ENCODE results near the gene ARPC1B.

The ARPC1B gene

DNA sequence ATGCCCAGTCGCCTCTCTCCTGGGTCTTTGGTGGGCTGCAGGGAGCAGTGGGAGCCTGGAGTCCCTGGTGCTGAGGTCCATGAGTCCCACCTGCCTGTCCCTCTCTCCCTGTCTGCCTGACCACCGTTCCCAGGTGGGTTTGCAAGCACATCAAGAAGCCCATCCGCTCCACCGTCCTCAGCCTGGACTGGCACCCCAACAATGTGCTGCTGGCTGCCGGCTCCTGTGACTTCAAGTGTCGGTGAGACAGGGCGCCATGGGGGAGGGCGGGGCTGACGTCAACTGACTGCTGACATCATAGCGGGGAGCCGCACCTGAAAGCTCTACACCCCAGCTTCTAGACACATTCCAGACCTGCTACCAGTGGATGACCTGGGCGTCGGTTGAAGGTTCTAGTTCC lies 15.2 kb downstream of the ARPC1B start:
- no peak for DNase-seq (ENCODE audit: low read depth)

DNA sequence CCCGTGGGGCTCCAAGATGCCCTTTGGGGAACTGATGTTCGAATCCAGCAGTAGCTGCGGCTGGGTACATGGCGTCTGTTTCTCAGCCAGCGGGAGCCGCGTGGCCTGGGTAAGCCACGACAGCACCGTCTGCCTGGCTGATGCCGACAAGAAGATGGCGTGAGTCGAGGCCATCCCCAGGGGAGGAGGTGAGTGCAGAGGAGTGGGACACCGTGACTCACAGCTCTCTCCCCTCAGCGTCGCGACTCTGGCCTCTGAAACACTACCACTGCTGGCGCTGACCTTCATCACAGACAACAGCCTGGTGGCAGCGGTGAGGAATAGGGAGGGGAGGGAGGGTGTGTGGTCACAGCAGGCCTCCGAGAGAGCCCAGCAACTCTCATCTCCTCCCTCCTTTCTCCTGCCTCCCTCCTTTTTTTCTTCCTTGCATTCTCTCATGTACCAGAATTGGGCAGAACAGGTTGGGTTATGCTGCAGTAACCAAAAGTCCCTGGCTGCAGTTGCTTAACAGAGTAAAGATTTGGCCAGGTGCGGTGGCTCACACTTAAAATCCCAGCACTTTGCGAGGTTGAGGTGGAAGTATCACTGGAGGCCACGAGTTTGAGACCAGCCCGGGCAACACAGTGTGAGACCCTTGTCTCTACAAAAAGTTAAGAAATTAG lies 16.5 kb downstream of the ARPC1B start:
- DNase-seq (ENCODE audit: low read depth): no peak

DNA sequence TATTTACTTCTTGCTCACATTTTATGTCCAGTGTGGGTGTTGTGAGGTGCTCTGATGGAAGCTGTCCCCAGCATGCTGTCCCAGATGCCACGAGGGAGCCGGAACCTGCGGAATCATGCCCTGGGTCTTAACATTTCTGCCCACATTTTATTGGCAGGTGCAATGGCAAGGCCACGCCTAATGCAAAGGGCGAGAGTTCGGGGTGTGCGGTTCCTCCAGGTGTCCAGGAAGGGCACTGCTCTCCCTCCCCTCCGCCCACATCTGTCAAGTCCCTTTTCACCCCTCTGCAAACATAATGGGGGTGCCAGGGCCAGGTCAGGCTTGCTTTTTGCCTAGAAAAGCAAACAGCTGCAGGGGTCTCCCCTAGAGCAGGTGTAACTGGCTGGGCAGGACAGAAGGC lies 17.5 kb downstream of the ARPC1B start:
- DNase-seq (ENCODE audit: low read depth): no peak

DNA sequence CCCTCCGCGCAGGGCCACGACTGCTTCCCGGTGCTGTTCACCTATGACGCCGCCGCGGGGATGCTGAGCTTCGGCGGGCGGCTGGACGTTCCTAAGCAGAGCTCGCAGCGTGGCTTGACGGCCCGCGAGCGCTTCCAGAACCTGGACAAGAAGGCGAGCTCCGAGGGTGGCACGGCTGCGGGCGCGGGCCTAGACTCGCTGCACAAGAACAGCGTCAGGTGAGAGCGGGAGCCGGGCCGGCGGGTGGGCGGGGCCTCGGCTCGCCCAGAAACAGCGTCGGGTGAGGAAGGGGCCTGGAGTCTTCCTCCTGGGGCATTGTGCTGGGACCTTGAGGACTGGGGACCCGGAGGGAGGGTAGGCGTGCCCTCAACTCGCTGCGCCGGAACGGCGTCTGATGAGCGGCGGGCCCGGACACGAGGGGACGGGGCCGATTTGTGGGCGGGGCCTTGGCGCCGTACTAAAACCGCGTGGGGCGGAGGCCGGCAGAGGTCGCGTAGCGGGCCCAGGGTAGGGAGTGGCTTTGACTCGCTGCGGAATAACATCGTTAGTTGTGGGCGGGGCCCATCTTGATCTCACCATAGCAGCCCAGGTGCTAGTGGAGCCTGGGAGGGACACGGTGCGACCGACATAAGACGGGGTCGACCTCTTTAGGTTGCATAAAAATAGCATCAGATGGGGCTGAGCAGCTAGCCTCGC lies 18.3 kb downstream of the ARPC1B start:
- peak; percentile 67 for DNase-seq (ENCODE audit: low read depth)

DNA sequence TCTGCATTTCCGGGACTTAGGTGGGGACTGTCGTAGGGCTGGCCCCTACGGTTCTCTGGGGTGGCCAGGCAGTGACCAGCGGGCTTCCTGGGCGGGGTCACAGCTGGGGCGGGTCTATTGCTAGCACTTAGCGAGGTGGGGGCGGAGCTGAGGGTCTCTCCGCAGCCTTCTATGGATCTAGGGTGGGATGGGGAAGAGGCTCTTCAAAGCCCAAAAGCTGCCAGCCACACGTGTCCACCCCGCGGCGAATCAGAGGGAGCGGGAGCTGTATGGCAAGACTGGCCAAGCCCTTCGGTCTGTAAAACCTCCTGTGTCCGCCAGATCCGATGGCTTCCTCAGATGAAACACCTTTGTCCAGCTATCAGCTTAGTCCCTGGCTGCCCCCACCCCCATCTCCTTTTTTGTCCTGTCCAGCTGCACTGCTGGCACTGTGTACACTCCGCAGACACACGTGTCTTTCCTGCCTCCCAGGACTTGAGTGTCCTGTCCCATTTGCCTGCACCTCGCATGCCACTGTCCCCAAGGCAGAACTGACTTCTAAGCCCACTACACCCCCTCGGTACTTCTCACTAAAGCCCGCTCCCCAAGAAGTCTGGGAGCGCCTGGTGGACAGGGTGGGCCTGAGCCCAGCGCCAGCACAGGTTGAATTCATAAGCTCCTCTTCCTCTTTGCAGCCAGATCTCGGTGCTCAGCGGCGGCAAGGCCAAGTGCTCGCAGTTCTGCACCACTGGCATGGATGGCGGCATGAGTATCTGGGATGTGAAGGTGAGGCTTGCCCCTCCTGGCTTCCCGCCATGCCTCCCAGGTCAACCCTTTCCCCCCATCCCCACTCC lies 19.0 kb downstream of the ARPC1B start:
- no peak for DNase-seq (ENCODE audit: low read depth)

DNA sequence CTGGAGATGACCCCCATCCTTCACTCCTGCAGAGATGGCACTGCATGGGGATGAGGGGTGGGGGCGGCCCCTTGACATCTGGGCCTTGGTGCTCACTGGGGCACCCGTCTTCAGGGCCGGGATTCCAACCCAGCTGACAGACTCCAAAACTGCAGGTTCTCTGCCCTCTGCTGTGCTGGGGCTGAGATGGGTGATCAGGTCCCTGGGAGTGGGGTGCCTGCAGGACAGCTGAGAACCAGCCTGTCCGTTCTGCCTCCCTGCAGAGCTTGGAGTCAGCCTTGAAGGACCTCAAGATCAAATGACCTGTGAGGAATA lies 19.6 kb downstream of the ARPC1B start:
- DNase-seq (ENCODE audit: low read depth): no peak

DNA sequence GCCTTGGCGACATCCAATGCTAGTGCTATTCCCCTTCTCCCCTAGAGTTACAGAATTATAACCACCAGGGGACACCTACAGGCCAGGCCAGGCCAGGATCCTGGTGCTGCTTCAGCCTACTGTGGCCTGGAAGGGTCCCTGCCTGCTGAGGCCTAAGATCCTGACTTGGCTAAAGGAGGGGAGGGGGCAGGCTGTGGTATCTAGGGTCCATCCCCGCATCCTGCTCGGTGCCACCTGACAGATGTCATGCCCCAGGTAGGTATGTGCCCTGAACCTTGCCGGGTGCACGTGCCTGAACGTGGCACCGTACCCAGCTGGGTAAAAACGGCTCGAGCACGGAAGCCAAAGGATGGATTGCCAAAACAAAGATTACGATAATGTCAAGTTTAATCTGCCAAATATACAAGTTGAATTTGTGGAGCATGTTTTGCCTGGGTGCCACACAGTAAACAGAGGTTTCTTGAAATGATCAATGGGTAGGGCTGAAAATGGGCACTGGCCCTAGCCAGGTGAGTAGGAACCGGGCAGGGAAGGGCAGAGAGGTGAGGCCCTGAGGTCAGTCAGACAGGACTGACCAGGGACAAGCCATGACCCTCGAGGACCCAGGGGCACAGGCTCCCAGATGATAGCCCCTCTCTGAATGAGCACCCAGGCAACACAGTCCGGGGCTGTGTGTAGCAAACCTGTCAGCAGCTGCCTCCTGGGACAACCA lies 21.2 kb downstream of the ARPC1B start:
- no peak for DNase-seq (ENCODE audit: low read depth)

DNA sequence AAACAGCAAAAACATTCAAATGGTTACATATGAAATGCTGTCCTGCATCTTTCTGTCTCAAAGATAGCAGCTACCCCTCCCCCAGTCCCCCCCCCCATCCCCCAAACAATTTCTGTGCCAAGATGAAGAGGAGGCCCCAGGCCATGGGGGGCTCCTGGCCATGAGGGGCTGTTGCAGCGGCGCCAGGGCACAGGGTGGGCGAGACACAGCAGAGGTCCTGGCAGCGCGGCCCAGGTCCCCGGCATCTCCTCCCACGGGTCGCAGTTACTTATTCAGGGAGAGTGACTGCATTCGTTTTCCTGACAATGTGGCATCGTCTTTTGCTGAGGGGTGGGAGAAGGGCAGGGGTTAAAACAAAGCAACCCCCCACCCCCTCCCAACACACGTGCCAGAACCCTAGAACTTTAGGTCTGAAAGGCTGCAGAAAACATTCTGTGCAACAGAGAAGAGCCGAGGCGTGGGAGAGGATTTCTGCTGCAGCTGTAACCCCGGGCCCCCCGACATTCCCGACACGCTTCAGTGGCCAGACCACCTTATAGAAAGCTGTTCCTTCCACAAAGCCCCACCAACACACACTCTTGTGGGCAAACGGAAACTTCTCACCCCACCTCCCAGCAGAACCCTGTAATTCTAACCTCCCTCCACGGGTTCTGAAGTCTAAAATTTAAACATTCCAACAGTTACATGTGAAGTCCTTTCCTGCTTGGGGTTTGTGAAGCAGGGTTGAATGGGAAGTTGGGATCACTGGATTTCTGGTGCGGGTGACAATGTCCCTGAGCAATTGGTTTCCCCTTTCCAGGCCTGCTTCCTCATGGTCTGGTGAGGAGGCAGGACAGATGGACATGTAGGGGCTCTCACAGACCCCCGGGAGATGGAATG lies 22.1 kb downstream of the ARPC1B start:
- DNase-seq (ENCODE audit: low read depth): no peak

DNA sequence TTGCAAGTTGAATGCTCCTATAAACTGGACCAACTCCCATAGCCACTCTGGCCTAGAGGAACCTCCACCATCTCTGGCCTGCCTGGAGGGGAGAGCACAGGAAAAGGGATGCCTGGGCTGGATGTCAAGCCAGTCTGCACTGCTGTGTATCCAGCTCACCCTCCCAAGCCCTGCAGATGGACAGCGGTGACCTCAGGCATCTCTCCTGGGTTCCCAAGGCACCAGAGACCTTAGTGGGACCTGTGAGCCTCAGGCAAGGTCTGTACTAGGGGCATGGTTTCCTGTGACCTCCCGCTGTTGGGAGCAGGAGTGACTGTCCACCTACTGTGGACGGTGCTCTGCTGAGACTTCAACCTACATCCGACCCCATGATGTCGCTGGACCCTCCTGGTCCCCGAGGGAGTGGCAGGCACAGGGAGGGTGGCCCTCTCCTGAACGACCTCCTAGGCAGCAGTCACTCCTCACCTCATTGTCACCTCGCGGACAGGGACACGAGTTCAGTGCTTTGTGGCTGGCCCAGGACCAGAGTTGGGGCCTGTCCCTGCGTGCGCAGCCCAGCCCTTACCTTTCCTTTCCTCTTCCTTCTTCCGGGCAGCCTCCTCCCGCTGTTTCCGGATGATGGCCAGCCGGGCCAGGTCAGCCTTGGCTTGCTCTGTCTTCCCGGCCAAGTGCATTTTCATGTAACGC lies 22.9 kb downstream of the ARPC1B start:
- no peak for DNase-seq (ENCODE audit: low read depth)

DNA sequence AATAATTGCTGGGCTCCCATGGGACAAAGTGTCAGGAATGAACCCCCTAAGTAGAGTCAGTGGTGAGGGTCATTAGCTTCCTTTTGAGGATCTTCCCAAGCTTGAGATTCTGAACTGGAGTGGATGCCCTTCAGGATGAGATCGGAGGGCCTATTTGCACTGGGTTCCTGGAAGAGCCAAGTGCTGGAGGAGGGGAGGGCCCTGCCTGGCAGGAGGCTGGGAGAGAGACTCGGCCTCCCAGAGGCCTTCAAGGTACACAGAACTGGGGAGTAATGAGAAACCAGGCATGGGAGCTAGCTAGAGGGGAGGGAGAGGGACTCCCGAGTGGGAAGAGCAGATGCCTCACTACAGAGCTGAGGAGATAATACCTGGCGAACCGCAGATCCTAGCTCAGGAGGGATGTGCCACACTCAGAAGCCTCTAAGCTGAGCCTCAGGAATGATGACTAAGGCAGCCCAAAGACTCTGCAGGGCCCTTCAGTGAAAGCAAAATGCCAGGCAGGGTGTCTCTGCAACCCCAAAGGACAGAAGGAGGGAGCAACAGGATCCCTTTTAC lies 24.4 kb downstream of the ARPC1B start:
- DNase-seq (ENCODE audit: low read depth): no peak

DNA sequence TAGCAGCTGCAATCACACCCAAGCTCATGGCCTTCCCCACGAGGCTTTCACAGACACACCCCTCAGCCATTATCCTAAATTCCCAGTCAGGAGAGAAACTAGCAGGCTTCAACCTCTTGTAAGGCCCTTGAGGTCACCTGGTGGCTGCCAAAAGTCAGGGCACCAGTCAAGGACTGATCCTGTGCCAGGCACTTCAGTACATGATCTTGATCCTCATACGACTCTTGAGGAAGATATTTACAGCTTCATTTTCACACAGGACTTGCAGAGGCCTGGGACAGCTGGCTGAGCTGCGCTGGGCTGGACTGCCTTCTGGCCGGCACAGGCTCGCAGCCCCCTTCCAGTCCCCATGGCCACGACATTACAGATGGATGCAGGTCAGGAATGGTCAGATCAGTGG lies 25.1 kb downstream of the ARPC1B start:
- DNase-seq (ENCODE audit: low read depth): no peak

DNA sequence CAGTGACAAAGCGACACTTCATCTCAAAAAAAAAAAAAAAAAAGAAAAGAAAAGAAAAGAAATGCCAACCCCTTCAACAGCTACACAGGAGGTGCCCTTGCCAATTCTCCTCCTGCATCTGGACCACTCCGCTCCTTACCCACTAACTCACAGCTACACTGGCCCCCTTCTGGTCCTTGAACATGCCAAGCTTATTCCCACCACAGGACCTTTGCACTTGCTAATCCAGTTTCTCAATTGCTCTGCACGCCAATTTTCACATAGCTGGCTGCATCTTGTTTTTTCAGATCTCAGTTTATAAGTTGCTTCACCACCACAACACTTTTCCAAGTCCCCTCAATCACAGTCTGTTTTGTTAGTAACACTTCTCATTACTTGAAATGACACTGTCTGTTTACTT lies 28.3 kb downstream of the ARPC1B start:
- no peak for DNase-seq (ENCODE audit: low read depth)

DNA sequence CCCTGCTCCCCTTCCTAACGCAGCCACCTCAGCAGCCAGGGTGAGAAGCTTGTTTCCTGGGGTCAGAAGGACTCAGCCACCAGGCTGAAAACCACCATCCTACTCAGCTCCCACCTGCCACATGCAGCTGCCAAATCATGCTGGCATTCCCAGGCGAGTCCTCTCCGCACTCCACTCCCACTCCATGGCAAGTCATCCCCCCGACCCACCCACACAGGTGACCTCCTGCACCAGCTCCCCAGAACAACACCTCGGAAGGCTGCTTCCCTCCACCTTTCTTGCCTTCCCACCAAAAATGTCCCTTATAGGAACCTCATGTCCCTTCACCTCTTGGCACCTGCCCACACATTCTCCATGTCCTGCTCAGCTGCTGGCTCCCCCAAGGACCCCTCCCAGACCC lies 29.2 kb downstream of the ARPC1B start:
- no peak for DNase-seq (ENCODE audit: low read depth)

DNA sequence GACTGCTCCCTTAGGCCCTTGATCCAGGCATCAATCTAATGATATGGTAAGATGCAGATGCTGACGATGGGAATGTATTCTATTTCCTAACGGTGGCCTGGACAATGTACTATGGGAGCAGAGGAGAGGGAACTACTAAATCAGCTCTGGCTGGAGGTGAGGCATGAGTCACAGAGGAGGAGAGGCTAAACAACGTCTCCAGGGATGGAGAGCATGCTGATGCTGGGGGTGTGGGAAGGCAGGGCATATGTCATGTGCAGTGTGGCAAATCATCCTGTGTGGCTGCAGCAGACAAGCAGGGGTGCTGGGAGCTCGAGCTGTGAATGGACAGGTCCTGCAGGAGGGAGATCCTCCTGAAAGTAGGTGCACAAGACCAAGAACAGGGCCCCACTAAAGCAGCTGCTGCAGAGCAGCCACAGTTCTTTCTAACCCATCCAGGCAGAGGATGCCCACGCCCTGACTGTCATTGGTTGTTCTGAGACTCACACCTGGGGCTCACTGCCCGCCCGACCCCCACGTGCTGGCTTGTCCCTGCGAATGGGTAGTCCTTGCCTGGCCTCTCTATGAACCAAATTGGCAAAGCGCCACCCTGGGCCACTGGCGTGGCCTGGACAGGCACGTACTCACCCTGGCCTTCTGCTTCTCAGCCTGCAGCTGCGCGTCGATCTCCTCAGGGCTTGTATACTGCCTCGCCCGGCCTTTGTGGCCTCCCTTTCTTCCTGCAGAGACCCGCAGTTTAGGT lies 29.9 kb downstream of the ARPC1B start:
- no peak for DNase-seq (ENCODE audit: low read depth)

DNA sequence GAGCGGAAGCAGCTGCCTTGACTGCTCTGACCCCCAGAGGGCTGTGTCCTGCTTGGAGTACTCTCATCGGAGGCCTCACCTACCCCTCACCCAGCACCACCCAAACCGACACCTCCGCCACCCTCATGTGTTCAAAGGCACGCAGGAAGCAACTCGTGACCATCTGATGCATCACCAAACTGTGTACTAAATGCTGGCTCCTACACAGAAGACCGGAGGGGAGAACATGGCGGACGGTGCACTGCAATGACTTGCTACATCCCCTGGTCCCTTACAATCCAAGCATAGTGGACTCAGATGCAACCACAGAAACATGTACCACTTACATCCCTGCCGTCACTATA lies 30.4 kb downstream of the ARPC1B start:
- DNase-seq (ENCODE audit: low read depth): no peak

DNA sequence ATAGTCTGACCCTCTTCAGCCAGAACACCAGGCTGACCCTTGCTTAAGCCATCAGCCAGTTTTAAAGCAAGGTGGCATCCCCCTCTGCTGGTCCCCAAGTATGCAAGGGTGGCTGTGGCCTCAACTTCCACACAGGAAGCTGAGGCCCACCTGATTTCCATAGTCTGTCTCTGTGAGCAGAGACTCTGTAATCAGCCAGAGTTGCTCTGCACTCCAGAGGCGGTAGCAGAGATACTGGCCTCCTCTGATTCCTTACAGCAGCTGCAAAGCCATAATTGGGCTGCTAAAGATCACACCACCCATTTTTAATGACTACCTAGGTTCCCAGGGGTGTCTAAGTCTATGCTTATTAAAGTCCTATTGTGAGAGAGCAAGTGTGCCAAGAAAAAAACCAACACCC lies 32.0 kb downstream of the ARPC1B start:
- DNase-seq (ENCODE audit: low read depth): no peak

DNA sequence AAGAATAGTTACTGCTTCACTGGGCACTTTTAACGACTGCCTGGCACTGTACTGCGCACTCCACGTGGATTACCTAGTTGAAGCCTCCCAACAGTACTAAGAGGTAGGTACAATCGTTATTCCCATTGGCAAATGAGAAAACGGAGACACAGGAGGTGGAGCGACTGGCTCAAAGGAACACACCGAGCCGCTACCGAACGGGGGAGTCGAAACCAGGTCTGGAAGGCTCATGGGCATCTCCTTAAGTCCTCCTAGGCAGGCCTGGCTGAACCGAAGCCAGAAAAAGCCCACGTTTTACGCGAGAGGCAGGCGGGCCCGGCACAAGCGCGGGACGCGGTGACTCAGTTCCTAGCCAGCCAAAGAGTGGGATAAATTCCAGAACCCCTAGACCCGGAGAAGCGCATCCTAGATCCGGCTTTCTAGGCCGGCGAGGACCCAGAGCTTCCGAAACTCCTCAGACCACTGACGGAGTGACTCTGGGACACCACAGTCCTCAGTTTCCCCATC lies 33.4 kb downstream of the ARPC1B start:
- DNase-seq (ENCODE audit: low read depth): peak; percentile 25

DNA sequence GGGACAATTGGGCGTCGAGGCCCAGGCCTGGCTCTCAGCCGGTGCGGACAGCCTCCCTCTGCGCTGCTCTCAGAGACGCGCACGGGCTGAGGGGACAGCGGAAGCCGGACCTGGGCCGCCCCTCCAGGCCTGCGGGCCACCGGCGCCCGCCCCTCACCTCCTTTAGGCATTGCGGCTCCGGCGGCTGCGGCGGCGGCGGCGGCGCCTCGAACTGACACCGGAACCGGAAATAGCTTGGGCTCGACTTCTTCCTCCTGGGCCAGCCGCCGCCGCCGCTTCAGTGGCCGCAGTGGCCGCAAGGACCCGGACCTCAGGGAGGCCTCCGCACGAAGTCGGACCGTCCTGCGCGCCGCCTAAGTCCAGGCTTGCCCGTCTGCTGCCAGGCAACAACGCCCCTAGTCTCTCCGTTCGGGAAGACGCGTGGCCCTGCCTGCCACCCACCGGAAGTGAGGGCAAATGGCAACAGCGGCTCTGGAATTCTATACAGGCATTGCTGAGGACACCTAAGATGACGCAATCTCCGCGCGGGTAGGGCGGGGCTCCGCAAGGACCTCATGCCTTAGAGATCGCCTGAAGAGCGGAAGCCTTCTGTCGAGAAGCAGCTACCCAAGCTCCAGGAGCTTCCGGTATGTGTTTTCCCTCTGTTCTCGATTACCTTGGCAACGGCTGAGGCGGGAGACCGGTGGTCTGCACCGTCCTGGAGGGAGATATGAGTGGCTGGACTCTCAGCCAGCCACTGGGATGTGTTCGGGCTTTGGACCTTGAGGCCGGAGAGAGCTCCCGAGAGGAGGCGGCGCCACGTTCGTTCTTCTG lies 34.1 kb downstream of the ARPC1B start, which contains the start of the genes BUD31 and PDAP1:
Gene BUD31, plus strand, starts transcription at position 591 of the 813 bp plus-strand sequence. CDS start 2,124 bp downstream, outside the sequence.
Gene PDAP1, minus strand, starts transcription at position 219 of the 813 bp plus-strand sequence. Its CDS starts 49 bp downstream, at position 170.
- DNase-seq (ENCODE audit: low read depth): peak; percentile 89

DNA sequence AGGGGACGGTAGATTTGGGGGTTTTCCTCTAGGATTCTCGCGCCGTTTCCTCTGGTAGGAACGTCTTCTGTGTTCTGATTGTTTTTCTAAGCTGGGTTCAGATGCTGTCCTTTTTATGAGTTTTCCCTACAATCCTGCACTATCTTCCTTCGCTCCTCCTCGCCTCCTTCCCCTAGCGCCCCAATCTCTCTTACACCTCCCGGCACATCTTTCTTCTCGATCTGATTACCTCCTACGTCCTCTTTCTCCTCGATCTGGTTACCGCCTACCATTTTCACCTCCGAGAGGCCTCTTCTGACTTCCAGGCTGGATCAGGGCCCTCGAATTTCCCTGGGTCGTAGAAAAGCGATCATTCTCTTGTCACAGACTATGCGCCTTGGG lies 34.7 kb downstream of the ARPC1B start:
- no peak for DNase-seq (ENCODE audit: low read depth)
